Measurements from ENCODE around the gene NR1I3.

- TF ChIP-seq POLR2A (IDR thresholded peaks at IDR 0.05) (no peak), CTCF (IDR thresholded peaks at IDR 0.05) (no peak)
Measured at GRCh38 chr1:161223805-161224694, 14.0 kb downstream of the NR1I3 start.

All from lower leg skin (tissue), 3 donors.